HG03565 (cell line): ENCODE results near the gene CFP.
A peak's percentile ranks its signal among the peaks of the same experiment; 100 is the strongest.

ENCODE experiments used
- ATAC-seq: cut with Tn5 transposase; IDR thresholded peaks from one replicate; pipeline ENCODE4 v1.9.1; 2021; ENCODE audit warnings: mild to moderate bottlenecking, moderate library complexity; ENCODE audit not compliant: unreplicated experiment

CFP gene

DNA sequence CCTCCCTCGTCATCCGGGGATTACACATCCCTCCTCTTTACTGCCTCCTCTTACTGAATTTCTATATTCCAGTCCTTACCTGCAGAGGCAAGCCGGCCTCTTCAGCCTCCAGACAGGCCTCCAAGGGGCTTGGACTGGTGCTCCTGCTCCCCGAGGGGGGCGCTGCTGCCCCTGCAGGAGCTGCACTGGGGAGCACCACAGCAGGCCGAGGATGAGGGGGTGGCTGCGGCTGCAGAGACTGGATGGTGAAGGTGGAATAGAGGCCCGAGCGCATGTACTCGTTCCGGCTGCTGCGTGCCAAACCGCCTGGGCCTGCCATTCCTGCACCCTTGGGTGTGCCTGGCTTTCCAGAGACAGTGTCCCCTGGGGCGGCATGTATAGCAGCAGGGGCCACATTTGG, 9.1 kb upstream of the CFP start:
- no peak for ATAC-seq

DNA sequence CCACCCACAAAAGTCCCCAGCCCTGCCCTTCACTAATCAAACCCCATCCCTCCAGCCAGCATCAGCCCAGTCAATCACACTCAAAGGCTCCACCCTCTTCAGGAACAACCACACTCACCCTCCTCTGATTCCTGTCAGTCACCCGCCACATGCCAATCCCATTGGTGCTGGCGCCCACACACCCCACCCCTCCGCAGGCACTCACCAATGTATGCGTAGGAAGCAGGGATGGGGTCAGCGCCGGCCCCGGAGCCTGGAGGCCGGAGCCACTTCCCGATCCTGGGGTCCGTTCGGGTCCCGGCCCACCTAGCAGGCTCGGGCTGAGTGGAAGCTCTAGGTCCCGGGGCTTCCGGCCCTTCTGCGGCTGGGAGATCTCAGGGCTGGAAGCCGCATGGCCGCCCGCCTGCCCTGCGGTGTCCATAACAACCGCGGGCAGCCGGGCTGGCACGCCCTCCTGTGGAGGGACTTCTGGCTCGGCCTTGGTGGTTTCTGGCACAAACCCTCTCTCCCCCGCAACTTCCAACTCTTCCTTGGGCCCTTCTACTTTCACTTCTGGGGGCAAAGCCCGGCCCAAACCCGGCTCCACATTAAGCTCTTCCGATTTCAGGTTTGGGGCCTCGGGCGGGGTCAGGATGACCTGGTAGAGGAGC, 7.9 kb upstream of the CFP start:
- no peak for ATAC-seq

- ATAC-seq = no peak
Measured at GRCh38 chrX:47634871-47635575, 5.3 kb upstream of the CFP start.

- no peak for ATAC-seq
Measured at GRCh38 chrX:47633689-47634590, 4.2 kb upstream of the CFP start.

GRCh38 chrX:47632666-47633065, 2.9 kb upstream of the CFP start:
- no peak for ATAC-seq

DNA sequence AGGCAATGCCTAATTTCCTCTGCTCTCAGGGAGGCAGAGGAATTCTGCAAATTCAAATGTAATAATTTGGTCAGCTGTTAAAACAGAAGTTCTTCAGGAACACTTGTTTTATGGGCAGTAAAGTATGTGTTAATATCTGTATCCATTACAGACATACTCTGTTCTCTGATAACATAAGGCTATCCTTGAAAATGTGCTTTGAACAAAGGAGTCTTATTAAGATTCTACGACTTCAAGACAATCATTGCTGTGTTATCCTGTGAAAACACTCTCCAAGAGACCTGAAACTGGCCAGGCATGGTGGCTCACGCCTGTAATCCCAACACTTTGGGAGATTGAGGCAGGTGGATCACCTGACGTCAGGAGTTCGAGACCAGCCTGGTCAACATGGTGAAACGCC, 1.9 kb upstream of the CFP start:
- ATAC-seq = no peak

DNA sequence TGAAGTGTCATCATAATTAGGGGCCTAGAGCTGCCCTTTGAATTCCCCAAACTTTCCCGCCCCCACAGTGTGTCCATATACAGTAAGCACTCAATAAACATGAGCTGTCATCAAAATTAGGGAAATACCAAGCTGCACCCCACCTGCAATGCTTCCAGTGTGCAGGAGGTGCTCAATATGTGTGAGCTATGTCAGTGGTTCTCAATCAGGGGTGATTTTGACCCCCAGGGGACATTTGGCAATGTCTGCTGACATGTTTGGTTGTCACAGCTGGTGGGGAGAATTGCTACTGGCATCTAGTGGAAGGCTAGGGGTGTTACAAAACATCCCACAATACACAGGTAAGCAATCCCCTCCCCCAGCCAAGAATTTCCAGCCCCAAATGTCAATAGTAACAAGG, 748 bp downstream of the CFP start:
- no peak for ATAC-seq

GRCh38 chrX:47625365-47625764, 4.4 kb downstream of the CFP start:
- ATAC-seq = no peak

DNA sequence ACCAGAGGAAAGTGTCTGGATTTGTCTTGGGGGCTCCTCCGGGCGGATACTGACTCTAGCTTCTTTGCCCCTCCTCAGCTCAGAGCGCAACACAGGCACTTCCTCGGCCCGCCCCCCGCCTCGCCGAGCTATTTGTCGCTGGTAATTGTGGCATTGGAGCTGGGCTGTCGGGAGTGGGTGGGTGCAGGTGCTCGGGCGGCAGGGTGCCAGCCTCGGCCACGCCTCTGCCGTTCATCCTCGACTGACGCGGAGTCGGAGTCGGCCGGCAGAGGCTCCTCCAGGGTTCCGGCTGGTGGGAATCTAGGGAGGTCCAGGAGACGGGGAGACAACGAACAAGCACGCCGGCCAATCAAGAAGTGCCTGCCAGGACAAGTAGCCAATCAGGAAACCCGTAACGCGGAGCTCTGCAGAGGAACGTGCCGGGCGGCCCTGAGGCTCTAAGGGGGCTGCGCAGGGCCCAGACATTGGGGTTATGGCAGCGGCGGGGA, 6.1 kb downstream of the CFP start:
- no peak for ATAC-seq

DNA sequence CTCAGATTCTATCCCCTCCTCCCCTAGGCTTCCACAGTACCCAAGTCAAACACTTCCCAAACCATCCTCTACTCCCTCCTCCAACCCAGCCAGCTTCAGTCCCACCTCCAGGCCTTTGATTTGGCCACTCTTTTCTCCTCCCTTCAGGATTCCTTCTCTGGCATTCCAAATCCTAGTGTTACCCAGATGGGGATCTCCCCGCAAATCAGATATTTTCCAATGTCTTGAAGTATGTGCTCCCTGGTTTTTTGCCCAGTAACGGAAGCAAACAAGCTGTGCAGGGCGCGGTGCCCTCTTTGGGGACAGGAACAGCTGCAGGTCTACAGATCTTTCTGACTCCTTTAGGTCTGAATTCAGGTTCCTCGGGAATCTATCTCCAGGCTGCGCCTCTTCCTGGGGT, 7.9 kb downstream of the CFP start:
- ATAC-seq = no peak

DNA sequence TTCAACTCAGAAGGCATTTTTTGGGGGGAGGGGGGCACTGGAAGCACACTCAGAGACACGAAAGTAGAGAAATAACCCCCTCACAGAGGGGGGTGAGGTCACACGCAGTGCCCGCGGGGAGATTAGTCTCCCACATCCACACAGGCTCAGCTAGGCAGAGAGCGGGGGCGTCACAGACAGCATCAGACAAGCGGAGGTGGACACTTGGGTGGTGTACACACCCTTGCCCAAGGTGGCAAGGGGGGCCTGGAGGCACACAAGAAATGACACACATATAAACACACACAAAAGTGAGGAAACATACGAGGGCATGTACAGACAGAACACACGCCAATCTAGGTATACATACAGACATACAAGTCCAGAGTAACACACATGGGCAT, 9.4 kb downstream of the CFP start:
- no peak for ATAC-seq

GRCh38 chrX:47619486-47620302, 10.0 kb downstream of the CFP start, which contains the start of gene SYN1:
TSS of gene SYN1 (minus strand) at chrX:47619857. CDS start at chrX:47619728, 129 bp downstream.
- ATAC-seq = peak; percentile 78

GRCh38 chrX:47618923-47619485, 10.7 kb downstream of the CFP start:
- no peak for ATAC-seq

DNA sequence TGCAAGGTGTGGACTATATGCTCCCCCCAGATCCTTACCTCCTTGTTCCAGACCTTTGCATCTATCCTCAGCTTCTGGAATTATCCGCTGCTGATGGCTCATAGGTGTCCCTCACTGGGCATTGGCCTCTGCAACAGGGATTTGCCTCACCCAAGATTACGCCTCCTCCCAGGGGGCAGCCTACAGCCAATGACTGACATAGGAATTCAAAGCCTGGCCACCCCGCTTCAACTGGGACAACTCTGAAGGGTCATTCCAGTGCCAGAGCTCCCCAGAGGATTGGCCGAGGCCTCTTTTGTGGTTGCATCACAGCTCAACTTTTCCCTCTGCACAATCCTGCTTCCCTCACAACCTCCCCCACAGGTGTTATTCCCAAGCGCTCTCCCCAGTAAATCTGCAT, 15.1 kb downstream of the CFP start:
- no peak for ATAC-seq

- no peak for ATAC-seq
Measured at GRCh38 chrX:47613082-47613481, 16.6 kb downstream of the CFP start.

DNA sequence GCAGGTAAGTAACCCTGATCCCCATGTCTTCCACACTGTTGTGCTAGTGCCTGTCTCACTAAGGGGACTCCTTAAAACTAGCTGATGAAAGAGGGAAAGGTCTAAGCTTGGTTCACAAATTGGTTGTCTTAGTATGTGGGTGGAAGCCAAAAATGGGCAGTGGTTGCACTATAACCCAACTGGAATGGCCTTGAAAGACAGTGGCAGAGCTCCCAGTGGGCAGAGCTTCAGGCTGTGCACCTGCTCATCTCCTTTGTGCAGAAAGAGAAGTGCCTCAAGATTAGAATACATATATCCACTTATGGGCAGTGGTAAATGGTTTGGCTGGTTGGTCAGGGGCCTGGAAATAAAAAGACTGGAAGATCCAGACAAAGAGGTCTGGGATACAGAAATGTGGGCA, 17.3 kb downstream of the CFP start:
- no peak for ATAC-seq

DNA sequence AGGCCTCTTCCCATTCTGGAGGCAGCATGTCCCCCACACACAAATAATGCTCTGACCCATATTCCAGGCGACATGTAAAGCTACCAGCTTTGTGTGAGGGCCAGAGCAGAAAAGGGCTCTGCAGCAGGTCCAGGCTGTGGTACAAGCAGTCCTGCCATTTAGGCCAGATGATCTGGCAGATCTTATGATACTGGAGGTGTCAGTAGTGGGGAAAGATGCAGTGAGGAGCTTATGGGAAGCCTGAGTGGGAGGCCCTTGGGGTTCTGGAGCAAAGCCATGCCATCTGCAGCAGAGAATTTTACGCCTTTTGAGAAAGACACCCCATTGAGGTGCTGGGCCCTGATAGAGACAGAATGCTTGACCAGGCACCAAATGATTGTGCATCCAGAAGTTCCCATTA, 17.8 kb downstream of the CFP start:
- no peak for ATAC-seq

DNA sequence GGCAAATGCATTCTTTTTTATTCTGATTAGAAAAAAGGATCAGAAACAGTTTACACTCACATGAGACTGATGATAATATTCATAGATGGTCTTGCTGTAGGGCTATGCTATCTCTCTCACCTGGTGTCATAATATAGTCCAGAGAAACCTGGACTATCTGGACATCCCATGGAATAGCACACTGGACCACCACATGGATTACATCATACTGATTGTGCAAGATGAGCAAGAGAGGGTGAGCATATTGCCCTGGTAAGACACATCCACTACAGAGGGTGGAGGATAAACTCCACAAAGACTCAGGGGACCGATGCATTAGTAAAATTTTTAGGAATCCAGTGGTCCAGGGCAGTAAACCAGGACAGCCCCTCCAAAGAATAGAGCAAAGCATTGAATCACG, 18.2 kb downstream of the CFP start:
- no peak for ATAC-seq

GRCh38 chrX:47610511-47610910, 19.2 kb downstream of the CFP start:
- ATAC-seq = no peak

- no peak for ATAC-seq
Measured at GRCh38 chrX:47608130-47608810, 21.5 kb downstream of the CFP start.
